Kidney epithelial cell (primary cell): ENCODE data around the gene CASTOR1. TPM values are rescaled to one million over a fixed set of nuclear protein-coding genes. Genes with fewer than 3 reads are reported as not detected.
A peak's percentile ranks its signal among the peaks of the same experiment; 100 is the strongest.
"Not testable (repeated sequence)": the region's sequence is repeated elsewhere in the genome, so short reads cannot be mapped to it uniquely, and the experiment has no call there.

Source experiments
- DNase-seq: peaks from one replicate; pipeline ENCODE4 v3.0.0-alpha.2; 2010; ENCODE audit warnings: low read depth
- H3K27me3 ChIP-seq: 2 replicates; pipeline ENCODE4 v1.6.0; 2011; ENCODE audit warnings: low read length; ENCODE audit not compliant: control insufficient read depth, insufficient read depth
- H3K36me3 ChIP-seq: 2 replicates; pipeline ENCODE4 v1.5.1; 2011; ENCODE audit warnings: low read length; ENCODE audit not compliant: control insufficient read depth, insufficient read depth
- H3K4me3 ChIP-seq: 2 replicates; pipeline ENCODE4 v1.5.1; 2011; ENCODE audit warnings: low read depth, mild to moderate bottlenecking, control low read depth, low read length
- CTCF ChIP-seq: IDR thresholded peaks from 2 replicates; pipeline ENCODE4 v1.5.1; 2011; ENCODE audit warnings: mild to moderate bottlenecking, moderate library complexity, low read length, control low read depth, inconsistent platforms; ENCODE audit not compliant: insufficient read depth, poor library complexity, severe bottlenecking
- total RNA-seq: library from RNA; depleted of rRNA; stranded (reverse); fragments of >200 nt; gene quantifications from 2 replicates; pipeline ENCODE4 v1.2.3, GENCODE V29; 2015

The CASTOR1 gene
- total RNA-seq: 10.5 and 18.7 TPM in 2 replicates

- Histone ChIP-seq H3K4me3 (peak within 1 kb of the TSS; percentile 69), H3K27me3 (no peaks in the 10 kb centered on the region), H3K36me3 (no peaks in the 10 kb centered on the region)
- no peak for TF ChIP-seq CTCF
- DNase-seq: peak; percentile 89
Measured at GRCh38 chr22:30289141-30289979, at the start of gene CASTOR1. Gene CASTOR1 (minus strand): TSS chr22:30289505. CDS start chr22:30289497, 8 bp downstream.

GRCh38 chr22:30338802-30339201, 49.5 kb upstream of the CASTOR1 start:
- Histone ChIP-seq H3K36me3 (peaks cover 11% of the 10 kb centered on the region), H3K4me3 (no peak overlapping the region), H3K27me3 (no peaks in the 10 kb centered on the region)
- TF ChIP-seq CTCF: no peak
- no peak for DNase-seq

- not testable (repeated sequence) for H3K27me3 ChIP-seq, DNase-seq, H3K4me3 ChIP-seq
- H3K36me3 ChIP-seq: peaks cover 13% of the 10 kb centered on the region
Measured at GRCh38 chr22:30338341-30338740, 49.0 kb upstream of the CASTOR1 start.

- Histone ChIP-seq H3K36me3 (peaks cover 14% of the 10 kb centered on the region), H3K4me3 (no peak overlapping the region), H3K27me3 (no peaks in the 10 kb centered on the region)
- no peak for DNase-seq
- no peak for TF ChIP-seq CTCF
Measured at GRCh38 chr22:30337461-30337778, 48.1 kb upstream of the CASTOR1 start.

- TF ChIP-seq CTCF: no peak
- H3K27me3 ChIP-seq: no peaks in the 10 kb centered on the region
- peaks cover 13% of the 10 kb centered on the region for H3K36me3 ChIP-seq
- no peak for DNase-seq
- H3K4me3 ChIP-seq: no peak overlapping the region
Measured at GRCh38 chr22:30336752-30337460, 47.6 kb upstream of the CASTOR1 start.

GRCh38 chr22:30335236-30335635, 45.9 kb upstream of the CASTOR1 start:
- Histone ChIP-seq H3K36me3 (peaks cover 11% of the 10 kb centered on the region), H3K4me3 (no peak overlapping the region), H3K27me3 (no peaks in the 10 kb centered on the region)
- TF ChIP-seq CTCF: no peak
- DNase-seq: no peak
